ENCODE measurements around the gene ELFN1.

DNA sequence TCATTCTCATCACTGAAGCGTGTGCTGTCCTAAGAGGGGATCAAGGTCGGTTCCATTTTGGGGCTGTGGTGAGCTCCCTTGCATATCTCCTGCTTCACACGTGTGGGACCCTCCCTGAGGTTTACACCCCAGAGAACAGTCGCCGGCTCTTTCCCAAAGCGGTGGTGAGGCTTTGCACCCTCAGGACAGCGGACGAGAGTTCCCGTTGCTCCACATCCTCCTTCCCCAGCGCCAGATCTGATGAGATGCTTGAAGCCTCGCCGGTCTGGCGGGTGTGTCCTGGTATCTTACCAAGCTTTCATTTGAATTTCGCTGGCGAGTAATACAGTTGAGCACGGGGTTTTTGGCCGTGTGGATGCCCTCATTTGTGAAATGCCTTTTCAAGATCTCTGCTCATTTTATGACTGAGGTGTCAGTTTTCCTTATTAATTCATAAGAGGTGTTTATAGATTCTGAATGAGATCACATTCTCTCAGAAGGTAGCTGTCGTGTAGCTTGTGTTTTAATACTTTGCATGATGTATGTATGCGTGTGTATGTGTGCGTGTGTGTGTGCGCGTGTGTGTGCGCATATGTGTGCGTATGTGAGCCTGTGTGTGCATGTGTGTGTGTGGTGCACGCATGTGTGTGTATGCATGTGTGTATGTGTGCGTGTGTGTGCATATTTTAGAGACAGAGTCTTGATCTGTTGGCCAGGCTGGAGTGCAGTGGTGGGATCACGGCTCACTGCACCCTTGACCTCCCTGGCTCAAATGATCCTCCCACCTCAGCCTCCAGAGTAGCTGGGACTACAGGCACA is 30.7 kb downstream of the ELFN1 start:
- TF ChIP-seq, protein P1, sequence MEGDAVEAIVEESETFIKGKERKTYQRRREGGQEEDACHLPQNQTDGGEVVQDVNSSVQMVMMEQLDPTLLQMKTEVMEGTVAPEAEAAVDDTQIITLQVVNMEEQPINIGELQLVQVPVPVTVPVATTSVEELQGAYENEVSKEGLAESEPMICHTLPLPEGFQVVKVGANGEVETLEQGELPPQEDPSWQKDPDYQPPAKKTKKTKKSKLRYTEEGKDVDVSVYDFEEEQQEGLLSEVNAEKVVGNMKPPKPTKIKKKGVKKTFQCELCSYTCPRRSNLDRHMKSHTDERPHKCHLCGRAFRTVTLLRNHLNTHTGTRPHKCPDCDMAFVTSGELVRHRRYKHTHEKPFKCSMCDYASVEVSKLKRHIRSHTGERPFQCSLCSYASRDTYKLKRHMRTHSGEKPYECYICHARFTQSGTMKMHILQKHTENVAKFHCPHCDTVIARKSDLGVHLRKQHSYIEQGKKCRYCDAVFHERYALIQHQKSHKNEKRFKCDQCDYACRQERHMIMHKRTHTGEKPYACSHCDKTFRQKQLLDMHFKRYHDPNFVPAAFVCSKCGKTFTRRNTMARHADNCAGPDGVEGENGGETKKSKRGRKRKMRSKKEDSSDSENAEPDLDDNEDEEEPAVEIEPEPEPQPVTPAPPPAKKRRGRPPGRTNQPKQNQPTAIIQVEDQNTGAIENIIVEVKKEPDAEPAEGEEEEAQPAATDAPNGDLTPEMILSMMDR (IDR thresholded peaks at IDR 0.05): no peak
- TF ChIP-seq POLR2A (IDR thresholded peaks at IDR 0.05): no peak
